Tibial nerve (tissue), 3 donors: ENCODE data around the gene HK2.

ENCODE experiments used
- CTCF ChIP-seq, 5 experiments: fragments of 200-600 bp in 3 of 5; fragments of 450-650 bp in 2 of 5; sonication (generic) in 3 of 5; IDR thresholded peaks; one replicate each; pipeline ENCODE4 v1.5.1; 2016 to 2019; ENCODE audit warnings: antibody characterized with exemption in 5 of 5, mild to moderate bottlenecking in 3 of 5, moderate library complexity in 2 of 5
- POLR2A ChIP-seq, 2 donors: fragments of 450-650 bp; IDR thresholded peaks; one replicate each; pipeline ENCODE4 v1.6.1; 2017; ENCODE audit warnings: antibody characterized with exemption in 2 of 2, mild to moderate bottlenecking in 2 of 2, moderate library complexity in 2 of 2

DNA sequence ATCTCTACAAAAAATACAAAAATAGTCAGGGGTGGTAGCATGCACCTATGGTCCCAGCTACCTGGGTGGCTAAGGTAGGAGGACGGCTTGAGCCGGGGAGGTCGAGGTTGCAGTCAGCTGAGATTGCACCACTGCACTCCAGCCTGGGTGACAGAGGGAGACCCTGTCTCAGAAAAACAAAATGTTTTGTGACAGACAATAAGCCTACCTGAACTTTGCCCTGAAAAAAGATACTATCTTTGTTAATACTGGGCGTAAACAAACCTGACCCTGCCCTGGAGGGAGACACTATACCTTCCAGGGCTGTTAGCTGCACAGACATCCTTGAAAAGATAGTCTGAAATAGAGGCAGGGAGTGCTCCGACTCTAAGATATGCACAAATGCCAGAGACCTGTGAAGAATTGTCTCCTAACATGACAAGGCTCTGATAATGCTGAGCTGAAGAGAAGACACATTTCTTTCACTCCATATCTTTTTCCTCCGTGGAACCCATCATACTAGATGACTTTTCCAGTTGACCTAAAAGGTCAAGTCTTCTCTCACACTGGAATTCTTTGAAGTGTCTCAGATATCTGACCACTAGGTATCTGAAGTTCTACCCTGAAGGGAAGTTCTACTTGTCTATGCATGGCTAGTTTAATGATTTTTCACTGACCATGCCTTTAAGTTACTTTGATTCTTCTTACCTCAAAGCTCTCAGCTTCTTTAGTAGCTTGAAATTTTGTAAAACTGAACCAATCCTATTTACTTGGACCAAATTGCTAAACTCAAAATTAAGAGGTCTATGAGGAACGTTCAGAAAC, 20.9 kb upstream of the HK2 start:
- TF ChIP-seq CTCF (IDR thresholded peaks at IDR 0.05) (no peak), POLR2A (IDR thresholded peaks at IDR 0.05) (no peak)
